ENCODE measurements around the gene TMEM267.
A peak's percentile ranks its signal among the peaks of the same experiment; 100 is the strongest.
"Not testable (repeated sequence)": the region's sequence is repeated elsewhere in the genome, so short reads cannot be mapped to it uniquely, and the experiment has no call there.

Gene TMEM267

GRCh38 chr5:43484106-43484849 is 613 bp upstream of the TMEM267 start:
- Mint-ChIP-seq H3K27ac (peak overlapping the region; percentile 100), H3K9me3 (no peaks in the 10 kb centered on the region), H3K36me3 (ENCODE audit: low read depth) (peaks cover 30% of the 10 kb centered on the region), H3K4me3 (peak overlapping the region; percentile 99), H3K4me1 (ENCODE audit: low read depth) (peaks cover 59% of the 10 kb centered on the region), H3K27me3 (no peaks in the 10 kb centered on the region)

- Mint-ChIP-seq H3K4me1 (ENCODE audit: low read depth) (peaks cover 64% of the 10 kb centered on the region), H3K9me3 (no peaks in the 10 kb centered on the region)
These were observed 971 bp downstream of the TMEM267 start for GRCh38 chr5:43482490-43483297.

GRCh38 chr5:43469671-43470391 is 13.8 kb downstream of the TMEM267 start:
- Mint-ChIP-seq H3K27ac (no peak overlapping the region), H3K27me3 (no peaks in the 10 kb centered on the region), H3K9me3 (peaks cover 37% of the 10 kb centered on the region), H3K36me3 (ENCODE audit: low read depth) (peaks cover 85% of the 10 kb centered on the region), H3K4me1 (ENCODE audit: low read depth) (peaks cover 9% of the 10 kb centered on the region), H3K4me3 (no peak overlapping the region)

More at GRCh38 chr5:43482490-43483297, 971 bp downstream of the TMEM267 start:
- Mint-ChIP-seq H3K36me3 (ENCODE audit: low read depth) (peaks cover 27% of the 10 kb centered on the region), H3K4me3 (peak overlapping the region; percentile 99), H3K27ac (peak overlapping the region; percentile 100), H3K27me3 (no peaks in the 10 kb centered on the region)

- Mint-ChIP-seq H3K27me3 (no peaks in the 10 kb centered on the region), H3K4me1 (ENCODE audit: low read depth) (no peaks in the 10 kb centered on the region), H3K4me3 (no peak overlapping the region), H3K9me3 (peaks cover 27% of the 10 kb centered on the region), H3K36me3 (ENCODE audit: low read depth) (peaks cover 72% of the 10 kb centered on the region), H3K27ac (no peak overlapping the region)
These were observed 16.6 kb downstream of the TMEM267 start for GRCh38 chr5:43467100-43467499.

GRCh38 chr5:43465455-43465854 is 18.2 kb downstream of the TMEM267 start:
- H3K27me3 Mint-ChIP-seq, H3K27ac Mint-ChIP-seq: not testable (repeated sequence)
- H3K36me3 Mint-ChIP-seq (ENCODE audit: low read depth) = peaks cover 67% of the 10 kb centered on the region

GRCh38 chr5:43461066-43461465 is 22.6 kb downstream of the TMEM267 start:
- peaks cover 63% of the 10 kb centered on the region for H3K36me3 Mint-ChIP-seq (ENCODE audit: low read depth)
- H3K9me3 Mint-ChIP-seq = peaks cover 15% of the 10 kb centered on the region

More at GRCh38 chr5:43465455-43465854, 18.2 kb downstream of the TMEM267 start:
- peaks cover 26% of the 10 kb centered on the region for H3K9me3 Mint-ChIP-seq
- H3K4me1 Mint-ChIP-seq (ENCODE audit: low read depth); H3K4me3 Mint-ChIP-seq: not testable (repeated sequence)

GRCh38 chr5:43456556-43456955 is 27.1 kb downstream of the TMEM267 start:
- no peaks in the 10 kb centered on the region for H3K27me3 Mint-ChIP-seq
- H3K36me3 Mint-ChIP-seq (ENCODE audit: low read depth) = peaks cover 80% of the 10 kb centered on the region
- peaks cover 3% of the 10 kb centered on the region for H3K4me1 Mint-ChIP-seq (ENCODE audit: low read depth)
- peaks cover 12% of the 10 kb centered on the region for H3K9me3 Mint-ChIP-seq
- no peak overlapping the region for H3K4me3 Mint-ChIP-seq
- H3K27ac Mint-ChIP-seq = no peak overlapping the region

More at GRCh38 chr5:43461066-43461465, 22.6 kb downstream of the TMEM267 start:
- Mint-ChIP-seq H3K27me3 (no peaks in the 10 kb centered on the region), H3K4me1 (ENCODE audit: low read depth) (peaks cover 3% of the 10 kb centered on the region), H3K27ac (no peak overlapping the region), H3K4me3 (no peak overlapping the region)

- Mint-ChIP-seq H3K9me3 (peaks cover 35% of the 10 kb centered on the region), H3K36me3 (ENCODE audit: low read depth) (peaks cover 36% of the 10 kb centered on the region)
- not testable (repeated sequence) for H3K27me3 Mint-ChIP-seq; H3K4me3 Mint-ChIP-seq; H3K4me1 Mint-ChIP-seq (ENCODE audit: low read depth); H3K27ac Mint-ChIP-seq
These were observed 42.1 kb downstream of the TMEM267 start for GRCh38 chr5:43441575-43441974.

GRCh38 chr5:43437062-43437660 is 46.5 kb downstream of the TMEM267 start:
- no peaks in the 10 kb centered on the region for H3K4me1 Mint-ChIP-seq (ENCODE audit: low read depth)
- no peak overlapping the region for H3K4me3 Mint-ChIP-seq
- peaks cover 25% of the 10 kb centered on the region for H3K9me3 Mint-ChIP-seq
- no peak overlapping the region for H3K27ac Mint-ChIP-seq
- no peaks in the 10 kb centered on the region for H3K36me3 Mint-ChIP-seq (ENCODE audit: low read depth)
- no peaks in the 10 kb centered on the region for H3K27me3 Mint-ChIP-seq

- H3K36me3 Mint-ChIP-seq (ENCODE audit: low read depth) = no peaks in the 10 kb centered on the region
- no peak overlapping the region for H3K27ac Mint-ChIP-seq
- no peaks in the 10 kb centered on the region for H3K4me1 Mint-ChIP-seq (ENCODE audit: low read depth)
- peaks cover 13% of the 10 kb centered on the region for H3K9me3 Mint-ChIP-seq
- no peaks in the 10 kb centered on the region for H3K27me3 Mint-ChIP-seq
- H3K4me3 Mint-ChIP-seq = no peak overlapping the region
These were observed 50.3 kb downstream of the TMEM267 start for GRCh38 chr5:43433382-43433781.

- Mint-ChIP-seq H3K27ac (no peak overlapping the region), H3K4me3 (no peak overlapping the region), H3K4me1 (ENCODE audit: low read depth) (no peaks in the 10 kb centered on the region), H3K9me3 (peaks cover 7% of the 10 kb centered on the region), H3K27me3 (no peaks in the 10 kb centered on the region), H3K36me3 (ENCODE audit: low read depth) (no peaks in the 10 kb centered on the region)
These were observed 50.9 kb downstream of the TMEM267 start for GRCh38 chr5:43432486-43433375.

GRCh38 chr5:43429706-43430105 is 54.0 kb downstream of the TMEM267 start:
- Mint-ChIP-seq H3K9me3 (no peaks in the 10 kb centered on the region), H3K4me1 (ENCODE audit: low read depth) (no peaks in the 10 kb centered on the region), H3K4me3 (no peak overlapping the region), H3K27ac (no peak overlapping the region), H3K27me3 (no peaks in the 10 kb centered on the region), H3K36me3 (ENCODE audit: low read depth) (no peaks in the 10 kb centered on the region)

- no peak overlapping the region for H3K4me3 Mint-ChIP-seq
- no peaks in the 10 kb centered on the region for H3K36me3 Mint-ChIP-seq (ENCODE audit: low read depth)
- no peak overlapping the region for H3K27ac Mint-ChIP-seq
- H3K4me1 Mint-ChIP-seq (ENCODE audit: low read depth) = no peaks in the 10 kb centered on the region
- no peaks in the 10 kb centered on the region for H3K27me3 Mint-ChIP-seq
- no peaks in the 10 kb centered on the region for H3K9me3 Mint-ChIP-seq
These were observed 54.6 kb downstream of the TMEM267 start for GRCh38 chr5:43429016-43429415.

GRCh38 chr5:43427306-43427705 is 56.4 kb downstream of the TMEM267 start:
- Mint-ChIP-seq H3K27ac (no peak overlapping the region), H3K36me3 (ENCODE audit: low read depth) (no peaks in the 10 kb centered on the region), H3K4me1 (ENCODE audit: low read depth) (no peaks in the 10 kb centered on the region), H3K27me3 (no peaks in the 10 kb centered on the region), H3K4me3 (no peak overlapping the region), H3K9me3 (no peaks in the 10 kb centered on the region)
